Tibial nerve (tissue), 3 donors: Measurements from ENCODE around the gene PGA3.
"Not testable (repeated sequence)": the region's sequence is repeated elsewhere in the genome, so short reads cannot be mapped to it uniquely, and the experiment has no call there.

Source experiments
- CTCF ChIP-seq, 5 experiments: fragments of 200-600 bp in 3 of 5; fragments of 450-650 bp in 2 of 5; sonication (generic) in 3 of 5; IDR thresholded peaks; one replicate each; pipeline ENCODE4 v1.5.1; 2016 to 2019; ENCODE audit warnings: antibody characterized with exemption in 5 of 5, mild to moderate bottlenecking in 3 of 5, moderate library complexity in 2 of 5
- POLR2A ChIP-seq, 2 donors: fragments of 450-650 bp; IDR thresholded peaks; one replicate each; pipeline ENCODE4 v1.6.1; 2017; ENCODE audit warnings: antibody characterized with exemption in 2 of 2, mild to moderate bottlenecking in 2 of 2, moderate library complexity in 2 of 2

- not testable (repeated sequence) for TF ChIP-seq CTCF, POLR2A (IDR thresholded peaks at IDR 0.05)
Measured at GRCh38 chr11:61219016-61219415, 15.7 kb downstream of the PGA3 start.
